Islet precursor cell (in vitro differentiated cells): Measurements from ENCODE around the gene OR3A1.
A peak's percentile ranks its signal among the peaks of the same experiment; 100 is the strongest.
"Not testable (repeated sequence)": the region's sequence is repeated elsewhere in the genome, so short reads cannot be mapped to it uniquely, and the experiment has no call there.

ENCODE experiments used
- DNase-seq: peaks from one replicate; pipeline ENCODE4 v3.0.0-alpha.2; 2018

OR3A1 gene

GRCh38 chr17:3298260-3298659, at the start of gene OR3A1:
Gene OR3A1, minus strand, starts transcription at chr17:3298360. Its CDS starts 5,778 bp downstream, at chr17:3292582.
- no peak for DNase-seq

DNA sequence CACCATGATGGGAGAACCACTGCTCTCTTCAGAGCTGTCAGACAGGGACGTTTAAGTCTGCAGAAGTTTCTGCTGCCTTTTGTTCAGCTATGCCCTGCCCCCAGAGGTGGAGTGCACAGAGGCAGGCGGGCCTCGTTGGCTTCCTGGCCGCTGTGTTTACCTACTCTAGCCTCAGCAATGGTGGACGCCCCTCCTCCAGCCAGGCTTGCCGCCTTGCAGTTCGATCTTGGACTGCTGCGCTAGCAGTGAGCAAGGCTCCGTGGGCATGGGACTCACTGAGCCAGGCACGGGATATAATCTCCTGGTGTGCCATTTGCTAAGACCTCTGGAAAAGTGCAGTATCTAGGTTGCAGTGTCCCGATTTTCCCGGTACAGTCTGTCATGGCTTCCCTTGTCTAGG, 44.6 kb upstream of the OR3A1 start:
- not testable (repeated sequence) for DNase-seq

DNA sequence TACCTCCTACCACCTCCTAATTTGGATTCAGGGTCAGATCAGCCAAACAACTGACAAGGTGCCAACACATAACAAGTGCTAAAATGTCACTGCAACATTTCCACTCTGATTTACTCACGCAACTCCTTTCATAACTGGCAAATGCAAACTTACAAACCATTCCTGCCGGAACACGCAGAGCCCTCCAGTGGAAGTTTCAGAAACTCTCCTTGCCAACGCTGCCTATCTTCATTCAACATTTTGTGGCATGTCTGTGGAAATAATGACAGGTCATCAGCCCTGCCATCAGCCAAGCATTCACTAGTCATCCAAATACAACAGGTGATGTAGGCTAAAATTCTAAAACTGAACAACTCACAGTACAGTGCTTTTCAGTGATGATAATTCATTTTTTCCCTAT, 37.7 kb upstream of the OR3A1 start:
- no peak for DNase-seq

- DNase-seq: peak; percentile 75
Observed at GRCh38 chr17:3318336-3318735, 20.2 kb upstream of the OR3A1 start.

- DNase-seq: no peak
Observed at GRCh38 chr17:3316836-3317235, 18.7 kb upstream of the OR3A1 start.

DNA sequence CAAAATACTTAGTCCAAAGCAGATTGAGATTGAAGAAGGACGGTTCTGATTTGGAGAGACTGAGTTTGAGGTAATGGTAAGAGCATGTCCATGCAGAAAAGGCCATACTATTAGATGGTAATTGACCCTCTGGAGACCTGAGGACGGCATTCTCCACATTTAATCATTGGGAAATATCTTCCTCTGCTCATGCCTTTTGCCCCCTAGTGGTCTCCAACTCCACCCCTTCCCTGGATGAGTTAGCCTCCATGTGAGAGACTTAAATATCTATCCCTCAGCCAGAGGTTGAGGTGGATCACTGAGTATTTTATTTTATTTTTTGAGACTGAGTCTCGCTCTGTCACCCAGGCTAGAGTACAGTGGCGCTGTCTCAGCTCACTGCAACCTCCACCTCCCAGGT, 10.4 kb upstream of the OR3A1 start:
- no peak for DNase-seq

DNA sequence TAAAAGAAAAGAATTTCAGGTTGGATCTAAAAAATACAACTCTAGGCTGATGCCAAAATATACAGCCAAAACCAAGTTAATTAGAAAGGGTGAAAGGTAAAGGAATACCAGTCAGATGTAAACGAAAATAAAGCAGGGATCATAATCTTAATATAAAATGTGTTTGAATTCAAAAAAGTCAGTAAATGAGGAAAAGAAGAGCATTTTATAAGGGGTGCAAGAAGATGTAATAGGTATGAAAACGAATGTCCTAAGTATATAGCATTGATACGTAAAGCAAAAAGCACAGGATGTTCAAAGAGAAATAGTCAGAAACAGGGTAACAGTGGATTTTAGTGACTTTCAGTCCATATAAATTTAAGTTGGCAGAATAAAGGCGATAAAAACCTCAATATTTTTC, 2.5 kb downstream of the OR3A1 start:
- no peak for DNase-seq

DNA sequence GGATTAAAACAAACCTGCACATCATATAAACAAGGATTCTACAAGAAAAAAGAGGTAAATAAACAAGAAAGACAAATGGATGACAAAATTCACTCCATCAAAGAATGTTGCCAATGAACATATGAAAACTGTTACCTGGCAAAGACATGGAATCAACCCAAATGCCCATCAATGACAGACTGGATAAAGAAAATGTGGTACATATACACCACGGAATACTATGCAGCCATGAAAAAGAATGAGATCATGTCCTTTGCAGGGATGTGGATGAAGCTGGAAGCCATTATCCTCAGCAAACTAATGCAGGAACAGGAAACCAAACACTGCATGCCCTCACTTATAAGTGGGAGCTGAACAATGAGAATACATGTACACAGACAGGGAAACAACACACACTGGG, 4.6 kb downstream of the OR3A1 start:
- DNase-seq: not testable (repeated sequence)

- DNase-seq: no peak
Observed at GRCh38 chr17:3282901-3283300, 15.3 kb downstream of the OR3A1 start.

DNA sequence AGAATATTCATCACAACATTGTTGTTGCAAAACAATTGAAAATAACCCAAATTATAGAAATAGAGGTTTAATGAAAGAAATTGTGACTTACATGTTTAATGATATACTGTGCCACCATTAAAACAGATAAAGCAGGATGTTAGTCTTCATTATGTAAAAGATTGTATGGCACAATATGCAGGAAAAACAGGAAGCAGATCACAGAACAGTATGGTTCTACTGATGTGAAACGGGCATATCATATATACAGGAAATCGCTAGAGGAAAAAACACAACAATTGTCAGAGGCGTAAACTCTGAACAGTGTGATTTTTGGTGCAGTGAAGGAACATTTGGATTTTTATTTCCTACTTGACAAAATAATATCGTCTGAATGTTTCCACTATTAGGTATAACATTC, 22.0 kb downstream of the OR3A1 start:
- DNase-seq: no peak

GRCh38 chr17:3271072-3271848, 26.9 kb downstream of the OR3A1 start:
- no peak for DNase-seq

DNA sequence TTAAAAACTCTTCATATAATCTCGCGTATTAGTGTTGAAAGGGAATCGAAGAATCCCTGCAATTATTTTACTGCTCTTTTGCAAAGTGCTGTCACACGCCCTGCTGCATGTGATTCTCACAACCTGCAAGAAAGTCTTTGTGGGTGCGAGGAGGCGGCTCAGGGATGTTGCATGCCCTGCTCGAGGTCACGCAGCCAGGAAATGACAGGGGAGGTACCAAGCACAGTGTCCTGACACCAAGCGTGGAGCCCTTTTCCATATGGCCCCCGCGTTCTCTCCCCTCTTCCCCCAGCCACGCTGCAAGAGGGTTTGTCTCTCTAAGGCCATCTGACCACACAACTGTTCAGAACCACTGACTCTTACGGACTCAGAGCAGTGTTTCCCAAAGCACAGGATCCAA, 37.6 kb downstream of the OR3A1 start:
- no peak for DNase-seq

GRCh38 chr17:3260163-3260562, 38.0 kb downstream of the OR3A1 start:
- no peak for DNase-seq

- no peak for DNase-seq
Observed at GRCh38 chr17:3256575-3256974, 41.6 kb downstream of the OR3A1 start.

DNA sequence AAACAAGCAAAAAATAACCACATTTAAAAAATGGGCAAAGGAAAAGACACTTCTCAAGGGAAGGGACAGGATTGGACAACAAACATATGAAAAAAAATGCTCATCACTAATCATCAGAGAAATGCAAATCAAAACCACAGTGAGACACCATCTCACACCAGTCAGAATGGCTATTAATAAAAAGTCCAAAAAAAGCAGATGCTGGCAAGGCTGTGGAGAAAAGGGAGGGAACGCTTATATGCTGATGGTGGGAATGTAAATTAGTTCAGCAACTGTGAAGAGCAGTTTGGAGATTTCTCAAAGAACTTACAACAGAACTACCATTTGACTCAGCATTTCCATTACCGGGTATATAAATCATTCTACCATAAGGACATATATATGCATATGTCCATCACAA, 49.1 kb downstream of the OR3A1 start:
- not testable (repeated sequence) for DNase-seq

DNA sequence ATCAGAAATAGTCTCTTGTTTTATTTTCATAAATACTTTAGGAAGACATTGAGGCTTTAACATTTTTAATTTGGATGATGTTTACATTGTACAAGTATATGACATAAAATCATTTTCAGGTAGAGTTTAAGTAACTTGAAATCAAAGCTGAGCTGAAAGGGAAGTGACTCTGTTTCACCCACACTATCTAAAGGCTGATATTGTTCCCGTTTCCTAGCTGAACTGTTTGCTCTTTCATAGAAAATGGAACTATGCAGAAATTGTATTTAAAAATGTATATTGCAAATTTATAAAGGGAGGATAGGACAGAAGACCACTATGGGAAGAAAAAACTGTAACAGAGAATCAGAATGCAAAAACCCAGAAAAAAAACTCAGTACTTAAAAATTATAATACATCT, 53.3 kb downstream of the OR3A1 start:
- not testable (repeated sequence) for DNase-seq

DNA sequence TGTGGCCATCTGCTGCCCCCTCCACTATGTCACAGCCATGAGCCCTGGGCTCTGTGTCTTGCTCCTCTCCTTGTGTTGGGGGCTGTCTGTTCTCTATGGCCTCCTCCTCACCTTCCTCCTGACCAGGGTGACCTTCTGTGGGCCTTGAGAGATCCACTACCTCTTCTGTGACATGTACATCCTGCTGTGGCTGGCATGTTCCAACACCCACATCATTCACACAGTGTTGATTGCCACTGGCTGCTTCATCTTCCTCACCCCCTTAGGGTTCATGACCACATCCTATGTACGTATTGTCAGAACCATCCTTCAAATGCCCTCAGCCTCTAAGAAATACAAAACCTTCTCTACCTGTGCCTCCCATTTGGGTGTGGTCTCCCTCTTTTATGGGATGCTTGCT, 57.1 kb downstream of the OR3A1 start:
- DNase-seq: not testable (repeated sequence)
